H1 (cell line): ENCODE measurements around the gene TMEM150B. TPM values are rescaled to one million over a fixed set of nuclear protein-coding genes. Genes with fewer than 3 reads are reported as not detected.

ENCODE experiments used
- CTCF ChIA-PET: fragments of 300-600 bp; sonication (Branson Sonifier 250); formaldehyde crosslinking; loops from one replicate; lab custom pipeline; 2021; ENCODE audit not compliant: partially characterized antibody; lab: Charles Lee
- POLR2A ChIA-PET: fragments of 300-600 bp; sonication (Branson Sonifier 250); formaldehyde crosslinking; loops from one replicate; lab custom pipeline; 2021; ENCODE audit warnings: inconsistent platforms; ENCODE audit not compliant: partially characterized antibody; lab: Charles Lee
- DNase-seq, 2 experiments: peaks; one replicate each; pipeline versions ENCODE4 v3.0.0 to v3.0.0-alpha.2; 2010 to 2022; ENCODE audit warnings: low spot score in 2 of 2, low read depth in 1 of 2, mixed read lengths in 1 of 2
- FAIRE-seq: peaks from 2 replicates; lab custom pipeline; 2011; peaks lifted over from hg19 to GRCh38; lab: Jason Lieb, UNC
- H2AFZ ChIP-seq: 2 replicates; pipeline ENCODE4 v1.8.1; 2012; ENCODE audit warnings: low read length, inconsistent platforms
- H2AK5ac ChIP-seq: 2 replicates; pipeline ENCODE4 v1.6.1; 2013; ENCODE audit warnings: low read depth, low read length
- H2BK120ac ChIP-seq: replicated peaks from 2 replicates; pipeline ENCODE3; 2013; ENCODE audit warnings: low read depth, low read length, inconsistent platforms
- H2BK12ac ChIP-seq: 2 replicates; pipeline ENCODE4 v1.6.1; 2013; ENCODE audit warnings: low read depth, low read length
- H2BK15ac ChIP-seq: 2 replicates; pipeline ENCODE4 v1.6.1; 2013; ENCODE audit warnings: low read length
- H2BK20ac ChIP-seq: 2 replicates; pipeline ENCODE4 v1.6.1; 2013; ENCODE audit warnings: low read length
- H2BK5ac ChIP-seq: 2 replicates; pipeline ENCODE4 v1.6.1; 2013; ENCODE audit warnings: low read depth, low read length
- H3K14ac ChIP-seq: 2 replicates; pipeline ENCODE4 v1.6.1; 2013; ENCODE audit warnings: inconsistent platforms; ENCODE audit not compliant: insufficient read length
- H3K18ac ChIP-seq: 2 replicates; pipeline ENCODE4 v1.6.1; 2013; ENCODE audit warnings: low read length; ENCODE audit errors: extremely low read depth
- H3K23ac ChIP-seq: 2 replicates; pipeline ENCODE4 v1.6.1; 2013; ENCODE audit warnings: inconsistent platforms; ENCODE audit not compliant: insufficient read length
- H3K23me2 ChIP-seq: 2 replicates; pipeline ENCODE4 v1.6.1; 2013; ENCODE audit warnings: low read depth, low read length
- H3K27ac ChIP-seq: 2 replicates; pipeline ENCODE4 v1.6.1; 2011; ENCODE audit warnings: low read depth, low read length, inconsistent platforms
- H3K27me3 ChIP-seq, 4 experiments: replicated peaks in 1 of 4; 1 replicate in 1 of 4; 2 replicates in 3 of 4; pipeline versions ENCODE4 v1.6.1 to v1.8.1; 2011 to 2013; ENCODE audit warnings: low read length in 3 of 4, mild to moderate bottlenecking in 3 of 4, inconsistent platforms in 2 of 4, mixed read lengths in 2 of 4, moderate library complexity in 1 of 4; ENCODE audit not compliant: control insufficient read depth in 3 of 4, insufficient read depth in 3 of 4; ENCODE audit errors: extremely low read depth in 1 of 4
- H3K36me3 ChIP-seq, 4 experiments: 2 replicates each; pipeline versions ENCODE4 v1.6.1 to v1.8.1; 2011 to 2013; ENCODE audit warnings: mild to moderate bottlenecking in 4 of 4, low read length in 3 of 4, moderate library complexity in 2 of 4, control low read depth in 1 of 4, inconsistent platforms in 1 of 4; ENCODE audit not compliant: insufficient read depth in 4 of 4, control insufficient read depth in 2 of 4
- H3K4ac ChIP-seq: replicated peaks from 2 replicates; pipeline ENCODE3; 2013; ENCODE audit warnings: low read length, low read depth, mixed read lengths, inconsistent platforms; ENCODE audit not compliant: insufficient read length
- H3K4me1 ChIP-seq, 4 experiments: replicated peaks in 1 of 4; 1 replicate in 1 of 4; 2 replicates in 3 of 4; pipeline versions ENCODE4 v1.6.1 to v1.8.1; 2011 to 2013; ENCODE audit warnings: low read length in 3 of 4, inconsistent platforms in 2 of 4, mixed read lengths in 1 of 4; ENCODE audit not compliant: insufficient read depth in 4 of 4, control insufficient read depth in 3 of 4
- H3K4me2 ChIP-seq, 2 experiments: 2 replicates each; pipeline versions ENCODE4 v1.6.1 to v1.8.1; 2011 to 2013; ENCODE audit warnings: low read depth in 2 of 2, low read length in 2 of 2, control low read depth in 1 of 2, inconsistent platforms in 1 of 2, mild to moderate bottlenecking in 1 of 2; ENCODE audit not compliant: insufficient read depth in 1 of 2
- H3K4me3 ChIP-seq, 4 experiments: fragments of 200-600, 300-600 bp in 1 of 4; sonication (generic), shearing (Covaris generic), sonication (Bioruptor Twin) in 1 of 4; 2 replicates each; pipeline versions ENCODE4 v1.5.1 to v1.8.1; 2011 to 2016; ENCODE audit warnings: low read length in 4 of 4, low read depth in 3 of 4, control low read depth in 2 of 4, inconsistent platforms in 2 of 4, mild to moderate bottlenecking in 2 of 4, mixed read lengths in 1 of 4, moderate library complexity in 1 of 4; ENCODE audit not compliant: insufficient read depth in 2 of 4; ENCODE audit errors: extremely low read depth in 1 of 4
- H3K56ac ChIP-seq: replicated peaks from 2 replicates; pipeline ENCODE3; 2013; ENCODE audit warnings: low read depth, mild to moderate bottlenecking, mixed read lengths, low read length, inconsistent platforms; ENCODE audit not compliant: insufficient read length
- H3K79me1 ChIP-seq: 2 replicates; pipeline ENCODE4 v1.6.1; 2013; ENCODE audit warnings: low read depth, low read length, control low read depth
- H3K79me2 ChIP-seq, 2 experiments: 2 replicates each; pipeline versions ENCODE4 v1.6.1 to v1.8.1; 2012 to 2013; ENCODE audit warnings: low read length in 2 of 2, mild to moderate bottlenecking in 2 of 2, inconsistent platforms in 1 of 2; ENCODE audit not compliant: insufficient read depth in 2 of 2, control insufficient read depth in 1 of 2
- H3K9ac ChIP-seq, 4 experiments: replicated peaks in 1 of 4; 1 replicate in 1 of 4; 2 replicates in 3 of 4; pipeline versions ENCODE4 v1.6.1 to v1.8.1; 2011 to 2013; ENCODE audit warnings: low read depth in 3 of 4, low read length in 3 of 4, control low read depth in 2 of 4, mild to moderate bottlenecking in 2 of 4, moderate library complexity in 2 of 4, inconsistent platforms in 1 of 4; ENCODE audit errors: extremely low read depth in 1 of 4
- H3K9me3 ChIP-seq, 2 experiments: 2 replicates each; pipeline versions ENCODE4 v1.6.1 to v1.8.1; 2012 to 2013; ENCODE audit warnings: mild to moderate bottlenecking in 2 of 2, moderate library complexity in 2 of 2, control low read depth in 1 of 2, inconsistent platforms in 1 of 2, low read depth in 1 of 2, low read length in 1 of 2, mixed read lengths in 1 of 2; ENCODE audit not compliant: insufficient read depth in 2 of 2
- H4K20me1 ChIP-seq, 2 experiments: replicated peaks in 1 of 2; 2 replicates each; pipeline versions ENCODE3 to v1.8.1; 2011 to 2013; ENCODE audit warnings: inconsistent platforms in 2 of 2, low read length in 2 of 2, mild to moderate bottlenecking in 1 of 2; ENCODE audit not compliant: insufficient read depth in 2 of 2, control insufficient read depth in 1 of 2
- H4K5ac ChIP-seq: 2 replicates; pipeline ENCODE4 v1.6.1; 2013; ENCODE audit warnings: low read length, low read depth, mixed read lengths, inconsistent platforms; ENCODE audit not compliant: insufficient read length
- H4K8ac ChIP-seq: 2 replicates; pipeline ENCODE4 v1.8.0; 2013; ENCODE audit warnings: mild to moderate bottlenecking, moderate library complexity, low read length, inconsistent platforms; ENCODE audit not compliant: insufficient read depth; ENCODE audit errors: extremely low read depth
- H4K91ac ChIP-seq: replicated peaks from 2 replicates; pipeline ENCODE3; 2013; ENCODE audit warnings: low read length, mixed read lengths, inconsistent platforms; ENCODE audit not compliant: insufficient read length
- BACH1 ChIP-seq: IDR thresholded peaks from 2 replicates; pipeline ENCODE4 v1.6.1; 2012; ENCODE audit warnings: low read length, improper control_type of control experiment
- JUND ChIP-seq: IDR thresholded peaks from 2 replicates; pipeline ENCODE4 v1.6.1; 2011; ENCODE audit warnings: mild to moderate bottlenecking, improper control_type of control experiment, low read length
- KDM1A ChIP-seq: fragments of 200-600, 300-600 bp; sonication (generic); IDR thresholded peaks from 2 replicates; pipeline ENCODE4 v1.7.1; 2016; ENCODE audit warnings: mild to moderate bottlenecking, low read length, borderline replicate concordance
- KDM4A ChIP-seq: IDR thresholded peaks from one replicate; pipeline ENCODE4 v1.7.1; 2012; ENCODE audit warnings: low read depth, mild to moderate bottlenecking, moderate library complexity, low read length, inconsistent platforms; ENCODE audit not compliant: severe bottlenecking
- MAFK ChIP-seq: IDR thresholded peaks from 2 replicates; pipeline ENCODE4 v1.6.1; 2012; ENCODE audit warnings: low read depth, mild to moderate bottlenecking, improper control_type of control experiment, low read length
- RNF2 ChIP-seq: fragments of 200-900, 300-1000 bp; sonication (generic); IDR thresholded peaks from 2 replicates; pipeline ENCODE4 v1.7.1; 2016; ENCODE audit warnings: borderline replicate concordance, low read depth, mild to moderate bottlenecking, antibody characterized with exemption, low read length; ENCODE audit not compliant: poor library complexity, severe bottlenecking; ENCODE audit errors: missing control alignments
- TCF12 ChIP-seq: IDR thresholded peaks from 2 replicates; pipeline ENCODE4 v1.6.1; 2011; ENCODE audit warnings: low read depth, mild to moderate bottlenecking, low read length
- WGBS, 2 experiments: shearing (Covaris generic) in 1 of 2; methylation state at CpG; one replicate each; pipeline versions ENCODE4 v1.1.6 to v1.1.7; 2013 to 2015; ENCODE audit warnings: low lambda C conversion rate in 2 of 2, mixed read lengths in 2 of 2, inconsistent platforms in 1 of 2, low coverage in 1 of 2, missing lambda C conversion rate in 1 of 2; ENCODE audit not compliant: insufficient replicate concordance in 2 of 2, insufficient coverage in 1 of 2, insufficient read length in 1 of 2; ENCODE audit errors: extremely low coverage in 1 of 2, missing lambda C conversion rate in 1 of 2; 5-methylcytosine and 5-hydroxymethylcytosine counted together
- polyA plus RNA-seq, 7 experiments: library from polyadenylated mRNA; depleted of rRNA in 3 of 7; stranded (reverse) in 5 of 7; unstranded in 2 of 7; fragments of >200 nt in 5 of 7; fragments of 200-250 nt in 2 of 7; gene quantifications; 1 replicate in 5 of 7; 2 replicates in 1 of 7; 4 replicates in 1 of 7; pipeline versions ENCODE4 v1.2.1 to v1.2.3, GENCODE V29; 2011 to 2013; ENCODE audit warnings: missing spikeins in 2 of 7, mixed read lengths in 2 of 7
- total RNA-seq: library from RNA; stranded (reverse); fragmentation: NEBNext Ultra II Directional; extraction: Animal tissue kit (Norgen Biotek cat#: 25700); gene quantifications from 2 replicates; pipeline ENCODE4 v1.2.1, GENCODE V29; 2021
- TF ChIP-seq, protein P1 (sequence below): IDR thresholded peaks from 2 replicates; pipeline ENCODE4 v1.6.1; 2012; ENCODE audit warnings: inconsistent platforms

Gene TMEM150B
- total and polyA plus RNA-seq, 2 of the 8 experiments (the other 6 are each of a cell fraction or from before 2014, with no cell fraction given) = 0.41 to 0.91 TPM

DNA sequence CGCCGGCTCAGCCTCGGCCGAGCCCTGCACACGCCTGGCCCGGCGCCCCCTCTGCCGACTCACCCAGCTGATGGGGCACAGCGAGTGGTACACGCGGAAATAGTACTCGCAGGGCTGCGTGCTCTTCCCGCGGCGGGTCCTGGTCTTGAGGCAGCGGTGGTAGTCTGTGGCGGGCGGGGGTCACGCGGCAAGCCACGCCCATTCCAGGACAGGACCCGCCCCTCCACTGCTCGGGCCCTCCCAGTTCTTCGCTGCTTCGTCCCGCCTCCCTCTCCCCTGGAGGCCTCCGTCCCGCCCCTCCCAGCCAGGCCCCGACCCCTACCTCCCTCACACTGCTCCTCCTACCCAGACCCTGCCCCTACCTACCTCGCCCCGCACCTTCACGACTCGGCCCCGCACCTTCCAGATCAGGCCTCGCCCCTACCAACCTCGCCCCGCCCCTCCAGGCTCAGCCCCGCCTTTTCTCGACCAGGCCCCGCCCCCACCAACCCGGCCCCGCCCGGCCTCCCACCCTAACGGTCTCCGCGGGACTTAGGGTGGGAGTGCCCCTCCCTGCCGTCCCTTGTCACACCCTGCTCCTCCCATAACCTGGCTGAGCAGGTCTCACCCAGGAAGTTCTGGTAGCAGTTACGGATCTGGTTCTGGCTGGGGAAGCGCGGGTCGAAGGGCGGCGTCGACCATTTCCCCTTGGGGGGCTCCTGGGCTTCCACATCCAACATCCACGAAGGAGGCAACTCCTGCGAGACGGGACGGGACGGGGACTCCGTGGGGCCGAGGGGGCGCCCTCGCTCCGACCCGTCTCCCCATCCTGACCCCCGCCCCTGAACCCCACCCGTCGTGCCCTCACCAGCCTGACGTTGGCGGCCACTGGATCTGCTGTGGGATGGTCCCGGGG lies 28.9 kb upstream of the TMEM150B start:
- Histone ChIP-seq H3K27me3 (peaks cover 17 to 56% (median 44%) of the 10 kb centered on the region in 4 experiments), H3K14ac (no peak overlapping the region), H4K8ac (peak overlapping the region; percentile 16), H3K4me2 (peak overlapping the region; percentile 88 to 96), H3K4me1 (peaks cover 0 to 27% (median 13%) of the 10 kb centered on the region in 4 experiments; a peak in 6 of 7 replicates), H3K9ac (no peak overlapping the region; a peak in 2 of 7 replicates), H3K4ac (no peak overlapping the region), H4K20me1 (peaks cover 0 to 10% of the 10 kb centered on the region in 2 experiments), H2BK120ac (no peak overlapping the region), H2BK15ac (no peak overlapping the region), H3K79me2 (no peaks in the 10 kb centered on the region), H4K91ac (no peak overlapping the region), H3K9me3 (no peaks in the 10 kb centered on the region), H3K18ac (no peak overlapping the region; the same call in 1 of the 2 replicates), H3K23ac (no peak overlapping the region), H3K79me1 (no peaks in the 10 kb centered on the region), H3K4me3 (peak overlapping the region; percentile 32 to 66 (median 50)), H3K23me2 (peaks cover 11% of the 10 kb centered on the region; the same call in 1 of the 2 replicates), H2BK12ac (peak overlapping the region; percentile 90; the same call in 1 of the 2 replicates), H2BK5ac (no peak overlapping the region), H3K56ac (no peak overlapping the region), H2AK5ac (no peak overlapping the region), H3K36me3 (peaks cover 0 to 11% (median 0%) of the 10 kb centered on the region in 4 experiments; a peak in 1 of 8 replicates), H2AFZ (no peak overlapping the region), H2BK20ac (no peak overlapping the region), H3K27ac (no peak overlapping the region), H4K5ac (no peak overlapping the region)
- peak in 1 of 2 experiments; percentile 92 for DNase-seq
- 2% methylated on average over 22 of the region's 72 CpGs; no CpG with 5 or more reads in 1 of the 2 experiments for whole genome bisulfite sequencing, 2 experiments
- ChIA-PET CTCF (interaction anchor here (1.7 kb wide), 1 partner anchor 70 kb away, joined by 4 read pairs; the partner anchor contains the start of gene BRSK1), POLR2A (interaction anchor here (1.0 to 7.9 kb wide), 12 partner anchors 8 to 71 kb away, joined by 3 to 58 read pairs (median 4); partner anchors contain the start of genes GARIN5B, IL11, KMT5C and TMEM238)
- FAIRE-seq = no peak
- no peak for TF ChIP-seq JUND
- TF ChIP-seq, protein P1, sequence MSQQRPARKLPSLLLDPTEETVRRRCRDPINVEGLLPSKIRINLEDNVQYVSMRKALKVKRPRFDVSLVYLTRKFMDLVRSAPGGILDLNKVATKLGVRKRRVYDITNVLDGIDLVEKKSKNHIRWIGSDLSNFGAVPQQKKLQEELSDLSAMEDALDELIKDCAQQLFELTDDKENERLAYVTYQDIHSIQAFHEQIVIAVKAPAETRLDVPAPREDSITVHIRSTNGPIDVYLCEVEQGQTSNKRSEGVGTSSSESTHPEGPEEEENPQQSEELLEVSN = no peak
- TF ChIP-seq BACH1 = 0 out of 2 replicates have a peak, but pooled peaks have one; percentile 27
- no peak for TF ChIP-seq MAFK
- no peak for TF ChIP-seq RNF2
- no peak for TF ChIP-seq KDM1A
- TF ChIP-seq TCF12 = no peak
- peak; percentile 52 for TF ChIP-seq KDM4A
